Neutrophil (primary cell): ENCODE measurements around the gene KMT5C.

Experiments used
- H3K27ac ChIP-seq: fragments of 200-600 bp; sonication (generic); 2 replicates; pipeline ENCODE4 v1.5.1; 2016; ENCODE audit warnings: mild to moderate bottlenecking, moderate library complexity
- H3K27me3 ChIP-seq: fragments of 200-600 bp; sonication (generic); 2 replicates; pipeline ENCODE4 v1.6.0; 2016; ENCODE audit warnings: mild to moderate bottlenecking
- H3K36me3 ChIP-seq: fragments of 200-600 bp; sonication (generic); 2 replicates; pipeline ENCODE4 v1.5.1; 2017
- H3K4me1 ChIP-seq, 2 experiments: fragments of 200-600 bp in 1 of 2; sonication (generic) in 1 of 2; 1 replicate in 1 of 2; 2 replicates in 1 of 2; pipeline versions ENCODE4 v1.5.1 to v1.6.1; 2013 to 2016; ENCODE audit warnings: low read depth in 1 of 2, low read length in 1 of 2, mild to moderate bottlenecking in 1 of 2, moderate library complexity in 1 of 2; ENCODE audit not compliant: control insufficient read depth in 1 of 2, insufficient read depth in 1 of 2
- H3K4me3 ChIP-seq, 2 experiments: fragments of 200-600 bp in 1 of 2; sonication (generic) in 1 of 2; 1 replicate in 1 of 2; 2 replicates in 1 of 2; pipeline ENCODE4 v1.5.1; 2013 to 2016; ENCODE audit warnings: low read depth in 1 of 2, low read length in 1 of 2, mild to moderate bottlenecking in 1 of 2, moderate library complexity in 1 of 2
- H3K9me3 ChIP-seq: fragments of 200-600 bp; sonication (generic); 2 replicates; pipeline ENCODE4 v1.5.1; 2016
- TF ChIP-seq, protein P1 (sequence below): fragments of 200-600 bp; sonication (generic); IDR thresholded peaks from 2 replicates; pipeline ENCODE4 v1.5.1; 2016; ENCODE audit warnings: antibody characterized with exemption

The KMT5C gene

DNA sequence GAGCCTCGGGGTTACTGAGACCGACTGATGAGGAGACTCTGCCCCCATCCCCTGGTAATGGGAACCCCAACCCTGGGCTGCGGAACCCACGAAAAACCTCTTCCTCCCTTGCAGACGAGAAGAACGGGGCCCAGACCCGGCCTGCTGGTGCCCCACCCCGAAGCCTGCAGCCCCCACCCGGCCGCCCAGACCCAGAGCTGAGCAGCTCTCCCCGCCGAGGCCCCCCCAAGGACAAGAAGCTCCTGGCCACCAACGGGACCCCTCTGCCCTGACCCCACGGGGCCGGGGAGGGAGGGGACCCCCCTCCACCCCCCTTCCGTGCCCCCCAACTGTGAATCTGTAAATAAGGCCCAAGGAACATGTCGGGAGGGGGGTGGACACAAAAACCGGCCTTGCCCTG is 27.9 kb upstream of the KMT5C start:
- TF ChIP-seq, protein P1, sequence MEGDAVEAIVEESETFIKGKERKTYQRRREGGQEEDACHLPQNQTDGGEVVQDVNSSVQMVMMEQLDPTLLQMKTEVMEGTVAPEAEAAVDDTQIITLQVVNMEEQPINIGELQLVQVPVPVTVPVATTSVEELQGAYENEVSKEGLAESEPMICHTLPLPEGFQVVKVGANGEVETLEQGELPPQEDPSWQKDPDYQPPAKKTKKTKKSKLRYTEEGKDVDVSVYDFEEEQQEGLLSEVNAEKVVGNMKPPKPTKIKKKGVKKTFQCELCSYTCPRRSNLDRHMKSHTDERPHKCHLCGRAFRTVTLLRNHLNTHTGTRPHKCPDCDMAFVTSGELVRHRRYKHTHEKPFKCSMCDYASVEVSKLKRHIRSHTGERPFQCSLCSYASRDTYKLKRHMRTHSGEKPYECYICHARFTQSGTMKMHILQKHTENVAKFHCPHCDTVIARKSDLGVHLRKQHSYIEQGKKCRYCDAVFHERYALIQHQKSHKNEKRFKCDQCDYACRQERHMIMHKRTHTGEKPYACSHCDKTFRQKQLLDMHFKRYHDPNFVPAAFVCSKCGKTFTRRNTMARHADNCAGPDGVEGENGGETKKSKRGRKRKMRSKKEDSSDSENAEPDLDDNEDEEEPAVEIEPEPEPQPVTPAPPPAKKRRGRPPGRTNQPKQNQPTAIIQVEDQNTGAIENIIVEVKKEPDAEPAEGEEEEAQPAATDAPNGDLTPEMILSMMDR: no peak
- Histone ChIP-seq H3K27me3 (no peaks in the 10 kb centered on the region), H3K27ac (no peak overlapping the region)

DNA sequence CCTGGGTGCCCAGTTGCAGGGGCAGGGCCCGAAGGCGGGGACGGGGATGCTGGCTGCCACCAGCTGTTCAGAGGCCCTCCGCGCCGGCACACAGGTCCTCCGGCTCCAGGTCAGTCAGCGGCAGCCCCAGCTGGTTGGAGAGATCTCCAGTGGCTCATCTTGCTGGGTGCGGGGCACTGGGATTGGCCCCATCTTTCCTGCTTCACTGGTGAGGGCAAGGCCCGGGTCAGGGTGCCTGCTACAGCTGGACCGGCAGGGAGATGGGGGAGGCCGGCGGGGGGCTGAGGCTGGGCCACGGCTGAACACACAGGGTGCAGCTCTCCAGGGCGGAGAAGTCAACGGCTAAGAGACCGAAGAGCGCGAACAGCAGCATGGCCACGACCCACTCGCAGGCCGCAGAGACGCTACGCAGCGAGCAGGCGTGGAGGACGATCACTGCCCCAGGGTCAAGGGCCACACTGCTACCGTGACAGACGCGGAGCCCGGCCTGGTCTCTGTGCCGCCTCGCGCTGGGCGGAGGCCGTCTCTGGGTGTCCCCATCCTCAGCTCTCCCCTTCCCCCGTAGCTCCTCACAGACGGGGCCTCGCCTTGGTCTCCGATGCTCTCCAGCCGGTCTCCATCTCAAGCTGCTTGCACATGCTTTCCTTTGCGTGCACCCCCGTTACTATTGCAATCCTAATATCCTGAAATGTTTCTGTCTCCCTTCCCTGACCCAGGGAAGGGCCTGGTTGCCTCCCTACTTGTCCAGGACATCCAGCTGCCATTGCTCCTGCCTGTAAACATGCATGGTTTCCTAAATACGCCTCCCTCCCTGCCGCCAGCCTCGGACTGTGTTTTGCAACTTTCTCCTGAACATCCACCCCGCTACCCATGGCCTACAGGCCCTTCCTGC is 26.8 kb upstream of the KMT5C start:
- Histone ChIP-seq H3K4me3 (no peak overlapping the region), H3K4me1 (peaks cover 0 to 4% of the 10 kb centered on the region in 2 experiments), H3K36me3 (no peaks in the 10 kb centered on the region), H3K27ac (no peak overlapping the region), H3K9me3 (no peaks in the 10 kb centered on the region), H3K27me3 (no peaks in the 10 kb centered on the region)
- TF ChIP-seq, protein P1: no peak

More for the DNA sequence above, 27.9 kb upstream of the KMT5C start:
- Histone ChIP-seq H3K4me1 (peaks cover 0 to 4% of the 10 kb centered on the region in 2 experiments), H3K4me3 (no peak overlapping the region), H3K9me3 (no peaks in the 10 kb centered on the region), H3K36me3 (no peaks in the 10 kb centered on the region)

DNA sequence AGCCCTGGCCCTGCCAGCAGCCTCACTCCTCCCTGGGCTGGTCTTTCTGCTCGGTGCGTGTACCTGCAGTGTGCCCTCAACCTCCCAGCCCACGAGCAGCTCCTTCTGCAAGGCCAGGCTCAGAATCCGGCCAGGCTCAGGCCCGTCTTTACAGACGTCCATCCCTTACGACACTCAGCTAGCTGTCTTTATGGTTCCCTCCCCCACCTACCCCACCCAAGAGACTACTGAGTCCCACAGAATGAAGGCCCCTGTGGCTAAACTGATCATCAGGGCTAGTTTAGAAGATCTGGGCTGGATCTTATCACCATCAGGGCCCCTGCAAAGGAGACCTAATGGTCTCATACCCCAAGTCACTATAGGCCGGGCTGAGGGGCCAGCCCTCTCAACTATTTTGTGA is 25.3 kb upstream of the KMT5C start:
- Histone ChIP-seq H3K4me3 (no peak overlapping the region), H3K36me3 (no peaks in the 10 kb centered on the region), H3K9me3 (no peaks in the 10 kb centered on the region), H3K27ac (no peak overlapping the region), H3K27me3 (no peaks in the 10 kb centered on the region), H3K4me1 (peaks cover 0 to 4% of the 10 kb centered on the region in 2 experiments)
- TF ChIP-seq, protein P1: no peak

DNA sequence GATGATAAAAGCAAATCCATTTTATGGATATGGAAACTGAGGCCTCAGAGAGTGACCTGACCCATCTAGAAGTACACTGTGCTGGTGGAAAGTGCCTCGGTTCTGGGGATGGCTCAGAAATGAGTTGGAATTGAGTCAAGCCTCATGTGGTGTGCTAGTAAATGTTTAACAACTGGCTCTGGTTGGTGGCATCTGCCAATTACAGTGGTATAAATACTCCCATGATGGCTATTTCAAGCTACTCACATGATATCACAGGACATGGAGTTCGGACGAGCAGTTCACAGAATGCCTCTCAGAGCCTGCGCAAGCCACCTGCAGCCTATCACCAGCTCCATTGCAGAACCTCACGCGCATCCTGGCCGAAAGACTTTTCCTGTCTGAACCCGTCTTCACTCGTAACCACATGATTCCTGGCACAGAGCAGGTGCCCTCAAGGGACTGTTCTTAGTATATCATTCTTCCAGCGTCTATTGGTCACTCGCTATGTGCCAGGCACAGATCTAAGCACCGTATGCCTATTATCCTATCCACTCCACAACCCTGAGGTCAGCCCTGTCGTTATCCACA is 23.6 kb upstream of the KMT5C start:
- Histone ChIP-seq H3K4me1 (peaks cover 4 to 7% of the 10 kb centered on the region in 2 experiments), H3K27me3 (no peaks in the 10 kb centered on the region), H3K27ac (no peak overlapping the region), H3K4me3 (no peak overlapping the region), H3K36me3 (no peaks in the 10 kb centered on the region), H3K9me3 (no peaks in the 10 kb centered on the region)
- TF ChIP-seq, protein P1: no peak

DNA sequence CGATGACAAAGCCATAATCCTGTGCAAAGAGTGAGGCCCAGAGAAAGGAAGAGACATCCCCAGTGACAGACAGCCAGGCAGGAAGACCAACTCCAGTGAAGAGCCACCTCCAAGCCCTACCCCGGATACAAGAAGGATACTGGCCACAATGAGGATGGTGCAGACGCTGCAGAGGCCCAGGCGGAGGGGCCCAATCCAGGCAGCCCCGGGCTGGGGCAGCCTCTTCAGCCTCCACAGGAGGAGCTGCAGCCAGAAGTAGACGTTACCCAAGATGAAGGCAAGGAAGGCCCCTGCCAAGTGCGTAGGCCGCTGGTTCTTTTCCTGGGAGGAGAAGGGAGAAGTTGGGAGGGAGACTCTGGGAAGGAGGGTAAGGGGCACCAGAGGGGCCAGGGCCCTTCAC is 23.0 kb upstream of the KMT5C start:
- H3K27me3 ChIP-seq: no peaks in the 10 kb centered on the region
- H3K36me3 ChIP-seq: no peaks in the 10 kb centered on the region
- TF ChIP-seq, protein P1: no peak
- H3K27ac ChIP-seq: no peak overlapping the region
- no peaks in the 10 kb centered on the region for H3K9me3 ChIP-seq
- no peak overlapping the region for H3K4me3 ChIP-seq
- peaks cover 10 to 13% of the 10 kb centered on the region in 2 experiments for H3K4me1 ChIP-seq
